Fibroblast of skin of right quadriceps (primary cell): Measurements from ENCODE around the gene WFDC12.
"Not testable (repeated sequence)": the region's sequence is repeated elsewhere in the genome, so short reads cannot be mapped to it uniquely, and the experiment has no call there.

ENCODE experiments used
- DNase-seq: peaks from one replicate; pipeline ENCODE4 v3.0.0-alpha.2; 2013

WFDC12 gene

GRCh38 chr20:45124365-45124764 is at the start of gene WFDC12:
Gene WFDC12 (minus strand): TSS chr20:45124465. CDS start chr20:45124447, 18 bp downstream.
- DNase-seq, result no peak

- DNase-seq, result no peak
These were observed 49.3 kb upstream of the WFDC12 start for GRCh38 chr20:45173522-45173921.

GRCh38 chr20:45164906-45165305 is 40.6 kb upstream of the WFDC12 start:
- no peak for DNase-seq

GRCh38 chr20:45163083-45163803 is 39.0 kb upstream of the WFDC12 start:
- no peak for DNase-seq

GRCh38 chr20:45157962-45158361 is 33.7 kb upstream of the WFDC12 start:
- peak; percentile 74 for DNase-seq

- DNase-seq, result no peak
These were observed 32.4 kb upstream of the WFDC12 start for GRCh38 chr20:45156713-45157112.

- DNase-seq, result not testable (repeated sequence)
These were observed 30.5 kb upstream of the WFDC12 start for GRCh38 chr20:45154794-45155193.

- DNase-seq, result no peak
These were observed 29.9 kb upstream of the WFDC12 start for GRCh38 chr20:45154183-45154582.

GRCh38 chr20:45153752-45154151 is 29.5 kb upstream of the WFDC12 start:
- DNase-seq, result no peak

GRCh38 chr20:45153147-45153546 is 28.9 kb upstream of the WFDC12 start:
- no peak for DNase-seq

- no peak for DNase-seq
These were observed 28.1 kb upstream of the WFDC12 start for GRCh38 chr20:45152405-45152804.

- DNase-seq, result no peak
These were observed 24.8 kb upstream of the WFDC12 start for GRCh38 chr20:45149062-45149461.

GRCh38 chr20:45140836-45141235 is 16.6 kb upstream of the WFDC12 start:
- no peak for DNase-seq

GRCh38 chr20:45139733-45140375 is 15.6 kb upstream of the WFDC12 start:
- not testable (repeated sequence) for DNase-seq

GRCh38 chr20:45138561-45139300 is 14.5 kb upstream of the WFDC12 start:
- DNase-seq, result no peak

GRCh38 chr20:45136911-45137310 is 12.6 kb upstream of the WFDC12 start:
- no peak for DNase-seq

- no peak for DNase-seq
These were observed 3.8 kb upstream of the WFDC12 start for GRCh38 chr20:45128099-45128498.

GRCh38 chr20:45121388-45121787 is 2.9 kb downstream of the WFDC12 start:
- no peak for DNase-seq

GRCh38 chr20:45119556-45120266 is 4.6 kb downstream of the WFDC12 start:
- no peak for DNase-seq

GRCh38 chr20:45118028-45118427 is 6.2 kb downstream of the WFDC12 start:
- DNase-seq, result no peak

- DNase-seq, result no peak
These were observed 6.7 kb downstream of the WFDC12 start for GRCh38 chr20:45117581-45117980.

- no peak for DNase-seq
These were observed 8.4 kb downstream of the WFDC12 start for GRCh38 chr20:45115829-45116228.

- no peak for DNase-seq
These were observed 8.9 kb downstream of the WFDC12 start for GRCh38 chr20:45115386-45115774.
